Memory B cell (primary cell): ENCODE results near the gene ABHD11.
"Not testable (repeated sequence)": the region's sequence is repeated elsewhere in the genome, so short reads cannot be mapped to it uniquely, and the experiment has no call there.

Experiments
- ATAC-seq: fragments of 150-1000 bp; cut with Tn5 transposase; 2 replicates; pipeline ENCODE4 v1.10.0; 2021; ENCODE audit warnings: low read depth, mild to moderate bottlenecking, moderate library complexity
- DNase-seq, 2 donors: peaks; one replicate each; pipeline ENCODE4 v3.0.0; 2022; ENCODE audit warnings: low spot score in 2 of 2
- H3K27ac Mint-ChIP-seq: one replicate; pipeline ENCODE4 v1.8.0; 2022; ENCODE audit warnings: mild to moderate bottlenecking, moderate library complexity, mixed read lengths
- H3K27me3 Mint-ChIP-seq: one replicate; pipeline ENCODE4 v1.8.0; 2022; ENCODE audit warnings: mixed read lengths
- H3K36me3 Mint-ChIP-seq: one replicate; pipeline ENCODE4 v1.8.0; 2022; ENCODE audit warnings: mild to moderate bottlenecking, mixed read lengths
- H3K4me1 Mint-ChIP-seq: one replicate; pipeline ENCODE4 v1.8.0; 2022; ENCODE audit warnings: mixed read lengths
- H3K4me3 Mint-ChIP-seq: one replicate; pipeline ENCODE4 v1.8.0; 2022; ENCODE audit warnings: mild to moderate bottlenecking, moderate library complexity, mixed read lengths
- H3K9me3 Mint-ChIP-seq: one replicate; pipeline ENCODE4 v1.8.0; 2022; ENCODE audit warnings: mixed read lengths

Gene ABHD11

DNA sequence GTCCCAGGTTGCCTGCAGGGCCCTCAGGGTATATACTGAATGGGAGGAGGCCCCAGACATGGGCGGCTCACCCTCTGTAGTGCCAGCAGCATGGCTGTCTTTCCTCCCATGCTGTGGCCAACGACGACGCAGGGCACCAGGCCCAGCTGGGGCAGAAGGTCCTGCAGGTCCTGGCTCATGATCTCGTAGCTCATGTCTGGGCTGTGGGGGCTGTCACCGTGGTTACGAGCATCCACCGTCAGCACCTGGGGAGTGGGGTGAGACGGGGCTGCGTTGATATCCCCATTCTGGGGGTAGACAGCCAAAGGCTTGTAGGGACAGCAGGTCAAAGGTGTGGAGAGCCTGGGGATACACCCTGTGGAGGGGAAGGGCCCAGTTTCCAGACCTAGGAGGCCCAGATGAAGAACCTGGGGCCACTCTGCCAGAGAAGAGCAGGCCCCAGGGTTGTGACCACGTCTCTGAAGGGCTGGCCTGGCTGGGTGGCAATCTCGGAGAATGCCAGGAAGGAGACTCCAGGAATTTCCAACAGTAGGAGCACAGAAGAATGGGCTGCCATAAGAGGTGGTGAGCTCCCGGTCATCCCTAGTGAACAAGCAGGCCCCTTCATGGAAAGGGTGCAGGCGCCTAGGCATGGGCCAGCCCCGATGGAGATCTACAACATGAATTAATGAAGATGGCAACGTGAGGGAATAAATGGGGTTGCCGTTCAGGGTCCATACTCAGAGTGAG lies 947 bp downstream of the ABHD11 start:
- peaks cover 13% of the 10 kb centered on the region for H3K4me1 Mint-ChIP-seq
- H3K27ac Mint-ChIP-seq, result peak overlapping the region; percentile 93
- no peak for ATAC-seq
- DNase-seq, result no peak
- no peaks in the 10 kb centered on the region for H3K36me3 Mint-ChIP-seq
- H3K27me3 Mint-ChIP-seq, result no peaks in the 10 kb centered on the region
- peak overlapping the region; percentile 96 for H3K4me3 Mint-ChIP-seq
- H3K9me3 Mint-ChIP-seq, result no peaks in the 10 kb centered on the region

DNA sequence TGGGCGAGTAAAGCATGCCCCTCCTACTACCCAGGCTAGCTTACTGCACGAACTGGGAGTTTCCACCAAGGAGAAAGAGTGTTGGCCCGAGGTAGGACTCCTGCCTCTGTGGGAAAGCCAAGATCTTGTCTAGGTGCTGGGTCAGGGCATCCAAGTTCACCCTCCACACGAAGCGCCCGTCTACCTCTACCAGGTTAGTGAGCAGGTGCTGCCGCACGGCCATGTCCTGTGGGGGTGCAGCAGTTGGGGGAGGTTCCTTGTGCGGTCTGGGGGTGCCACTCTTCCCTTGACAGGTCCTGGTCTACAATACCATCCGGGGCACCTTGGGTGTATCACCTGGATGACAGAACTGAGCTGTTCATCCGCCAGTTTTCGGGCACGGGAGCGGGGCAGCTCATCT lies 1.7 kb downstream of the ABHD11 start:
- H3K9me3 Mint-ChIP-seq, result no peaks in the 10 kb centered on the region
- H3K27me3 Mint-ChIP-seq, result no peaks in the 10 kb centered on the region
- peaks cover 9% of the 10 kb centered on the region for H3K4me1 Mint-ChIP-seq
- H3K4me3 Mint-ChIP-seq, result peak overlapping the region; percentile 96
- ATAC-seq, result no peak
- DNase-seq, result no peak
- H3K27ac Mint-ChIP-seq, result no peak overlapping the region
- H3K36me3 Mint-ChIP-seq, result no peaks in the 10 kb centered on the region

DNA sequence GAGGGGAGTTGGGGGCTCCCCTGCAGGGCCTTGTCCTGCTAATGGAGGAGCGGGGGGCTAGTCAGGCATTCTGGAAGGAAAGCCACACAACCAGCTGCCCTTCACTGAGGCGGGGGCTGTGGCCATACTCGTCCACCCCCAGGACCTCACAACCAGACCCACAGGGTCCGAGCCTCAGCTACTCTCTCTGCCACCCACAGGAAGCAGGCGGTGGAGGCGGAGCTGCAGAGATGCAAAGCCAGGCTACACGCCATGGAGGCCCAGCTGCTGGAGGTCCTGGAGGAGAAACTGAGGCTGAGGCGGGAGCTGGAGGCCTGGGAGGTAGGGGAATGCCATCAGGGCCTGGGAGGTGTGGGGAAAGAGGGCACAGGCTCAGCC lies 3.1 kb downstream of the ABHD11 start:
- H3K4me3 Mint-ChIP-seq, result no peak overlapping the region
- H3K27ac Mint-ChIP-seq, result no peak overlapping the region
- ATAC-seq, result no peak
- H3K27me3 Mint-ChIP-seq, result no peaks in the 10 kb centered on the region
- no peaks in the 10 kb centered on the region for H3K36me3 Mint-ChIP-seq
- no peak for DNase-seq
- no peaks in the 10 kb centered on the region for H3K9me3 Mint-ChIP-seq
- H3K4me1 Mint-ChIP-seq, result peaks cover 9% of the 10 kb centered on the region

DNA sequence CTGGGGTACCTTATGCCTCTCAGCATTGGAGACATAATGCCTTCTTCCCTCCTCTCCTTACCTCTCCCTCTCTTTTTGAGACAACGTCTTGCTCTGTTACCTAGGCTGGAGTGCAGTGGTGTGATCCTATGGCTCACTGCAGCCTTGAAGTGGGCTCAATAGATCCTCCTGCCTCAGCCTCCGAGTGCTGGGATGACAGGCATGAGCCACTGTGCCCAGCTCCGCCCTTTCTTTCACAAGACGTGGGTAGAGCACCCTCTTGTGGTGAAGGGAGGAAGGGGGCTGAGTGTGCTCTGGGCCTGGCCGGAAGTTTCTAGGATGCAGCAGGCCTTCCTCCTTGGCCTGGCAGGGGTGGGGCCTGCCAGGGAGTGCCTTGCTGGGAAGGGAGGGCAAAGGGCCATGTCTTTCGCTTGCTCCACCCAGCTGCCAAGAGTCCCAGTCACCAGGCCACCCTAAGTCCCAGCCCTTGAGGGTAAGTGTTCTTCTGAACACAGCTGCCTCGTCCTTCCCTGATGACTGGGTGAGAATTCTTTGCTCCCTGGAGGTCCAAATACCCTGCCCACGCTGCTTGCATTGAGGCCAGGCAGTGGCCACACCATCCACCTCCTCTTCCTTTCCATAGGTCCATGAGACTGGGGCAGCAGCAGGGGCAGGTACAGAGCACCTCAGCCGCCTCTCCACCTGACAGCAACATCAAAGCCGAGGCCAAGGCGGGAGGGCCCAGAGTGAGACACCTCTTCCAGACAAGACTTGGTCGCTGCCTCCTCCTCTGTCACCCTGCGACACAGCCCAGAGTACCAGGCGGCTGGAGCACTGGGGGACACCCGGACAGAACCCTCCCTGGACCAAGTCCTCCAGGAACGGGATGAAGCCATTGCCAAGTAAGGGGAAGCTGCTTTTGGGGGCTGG lies 3.7 kb downstream of the ABHD11 start:
- DNase-seq (peak; percentile 68 to 71), ATAC-seq (peak; percentile 23)
- no peak overlapping the region for H3K27ac Mint-ChIP-seq
- no peaks in the 10 kb centered on the region for H3K9me3 Mint-ChIP-seq
- H3K4me3 Mint-ChIP-seq, result no peak overlapping the region
- H3K27me3 Mint-ChIP-seq, result peaks cover 2% of the 10 kb centered on the region
- H3K4me1 Mint-ChIP-seq, result peaks cover 9% of the 10 kb centered on the region
- H3K36me3 Mint-ChIP-seq, result no peaks in the 10 kb centered on the region

DNA sequence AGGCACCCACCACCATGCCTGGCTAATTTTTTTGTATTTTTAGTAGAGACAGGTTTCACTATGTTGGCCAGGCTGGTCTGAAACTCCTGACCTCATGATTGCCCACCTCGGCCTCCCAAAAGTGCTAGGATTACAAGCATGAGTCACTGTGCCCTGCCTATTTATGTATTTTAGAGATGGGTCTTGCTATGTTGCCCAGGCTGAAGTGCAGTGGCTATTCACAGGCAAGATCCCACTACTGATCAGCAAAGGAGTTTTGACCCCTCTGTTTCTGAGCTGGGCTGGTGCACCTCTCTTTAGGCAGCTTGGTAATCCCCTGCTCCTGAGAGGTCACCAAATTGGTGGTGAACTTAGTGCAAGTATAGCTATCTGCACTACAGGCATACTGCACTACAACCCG lies 6.2 kb downstream of the ABHD11 start:
- H3K27me3 Mint-ChIP-seq, result peaks cover 8% of the 10 kb centered on the region
- peaks cover 4% of the 10 kb centered on the region for H3K4me1 Mint-ChIP-seq
- no peaks in the 10 kb centered on the region for H3K36me3 Mint-ChIP-seq
- no peak overlapping the region for H3K4me3 Mint-ChIP-seq
- H3K9me3 Mint-ChIP-seq, result no peaks in the 10 kb centered on the region
- no peak overlapping the region for H3K27ac Mint-ChIP-seq
- DNase-seq (no peak), ATAC-seq (no peak)

DNA sequence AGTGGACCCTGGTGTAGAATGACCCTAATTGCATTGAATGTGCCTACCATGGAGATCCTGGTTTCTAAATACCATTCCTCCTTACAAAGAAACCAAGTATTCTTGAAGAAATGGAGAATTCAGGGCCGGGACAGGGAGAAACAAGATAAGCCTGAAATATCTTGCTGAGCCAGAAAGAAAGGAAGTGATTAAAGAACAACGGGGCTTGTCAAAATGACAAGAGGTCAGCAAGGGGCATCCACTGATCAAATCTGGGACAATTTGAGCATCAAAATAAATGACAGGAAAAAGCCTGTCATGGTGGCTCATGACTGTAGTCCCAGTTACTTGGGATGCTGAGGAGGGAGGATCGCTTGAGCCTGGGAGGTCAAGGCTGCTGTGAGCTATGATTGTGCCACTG lies 8.1 kb downstream of the ABHD11 start:
- no peaks in the 10 kb centered on the region for H3K36me3 Mint-ChIP-seq
- peaks cover 4% of the 10 kb centered on the region for H3K4me1 Mint-ChIP-seq
- ATAC-seq, result no peak
- no peaks in the 10 kb centered on the region for H3K9me3 Mint-ChIP-seq
- H3K27me3 Mint-ChIP-seq, result peaks cover 8% of the 10 kb centered on the region
- no peak for DNase-seq
- H3K4me3 Mint-ChIP-seq, result no peak overlapping the region
- no peak overlapping the region for H3K27ac Mint-ChIP-seq

DNA sequence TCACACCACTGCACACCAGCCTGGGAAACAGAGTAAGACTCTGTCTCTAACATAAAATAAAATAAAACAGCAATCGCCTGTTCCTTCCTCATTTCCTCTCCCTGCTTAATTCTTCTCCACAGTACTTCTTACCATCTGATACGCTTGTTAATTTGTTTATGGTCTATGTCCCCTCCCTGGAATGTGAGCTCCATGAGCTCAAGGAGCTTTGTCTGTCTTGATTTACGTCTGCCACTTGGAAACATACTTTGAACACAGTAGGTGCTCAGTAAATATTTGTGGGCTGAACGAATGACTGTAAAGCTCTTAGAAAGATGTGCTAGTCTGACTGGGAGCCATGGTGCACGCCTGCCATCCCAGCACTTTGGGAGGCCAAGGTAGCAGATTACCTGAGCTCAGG lies 10.1 kb downstream of the ABHD11 start:
- Mint-ChIP-seq H3K9me3 (no peaks in the 10 kb centered on the region), H3K4me1 (no peaks in the 10 kb centered on the region), H3K27me3 (peaks cover 9% of the 10 kb centered on the region), H3K27ac (no peak overlapping the region), H3K4me3 (no peak overlapping the region), H3K36me3 (no peaks in the 10 kb centered on the region)
- ATAC-seq (no peak), DNase-seq (no peak)

DNA sequence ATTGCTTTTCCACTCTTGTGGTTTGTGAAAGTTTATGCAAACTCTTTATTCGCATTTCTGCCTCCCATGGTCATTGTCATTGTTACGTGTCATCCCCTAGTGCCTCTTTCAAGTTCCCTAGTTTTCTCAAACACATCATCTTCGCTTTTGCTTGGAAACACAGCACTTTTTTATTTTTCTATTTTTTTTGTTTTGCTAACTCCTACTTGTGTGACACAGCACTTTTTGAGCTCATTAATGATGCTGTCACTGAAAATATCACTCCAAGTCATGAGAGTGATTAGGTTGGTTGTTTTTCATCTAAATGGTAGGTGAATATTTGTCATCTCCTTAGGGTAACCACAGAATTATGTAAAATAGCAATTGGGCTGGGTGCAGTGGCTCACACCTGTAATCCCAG lies 10.7 kb downstream of the ABHD11 start:
- Mint-ChIP-seq H3K9me3 (no peaks in the 10 kb centered on the region), H3K27me3 (peaks cover 9% of the 10 kb centered on the region), H3K36me3 (no peaks in the 10 kb centered on the region), H3K4me3 (no peak overlapping the region), H3K4me1 (no peaks in the 10 kb centered on the region), H3K27ac (no peak overlapping the region)
- DNase-seq (no peak), ATAC-seq (no peak)

DNA sequence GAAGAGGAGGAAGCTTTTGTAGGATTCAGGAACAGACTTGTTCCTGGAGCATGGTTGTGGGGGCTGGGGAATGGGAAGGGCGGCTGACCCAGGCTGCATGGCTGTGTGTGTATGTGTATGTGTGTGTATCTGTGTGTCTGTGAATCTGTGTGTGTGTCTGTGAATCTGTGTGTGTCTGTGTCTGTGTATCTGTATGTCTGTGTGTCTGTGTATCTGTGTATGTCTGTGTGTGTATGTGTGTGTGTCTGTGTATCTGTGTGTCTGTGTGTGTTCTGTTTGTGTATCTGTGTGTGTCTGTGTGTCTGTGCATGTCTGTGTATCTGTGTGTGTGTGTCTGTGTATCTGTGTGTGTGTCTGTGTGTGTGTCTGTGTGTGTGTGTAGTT lies 12.5 kb downstream of the ABHD11 start:
- ATAC-seq (peak; percentile 21), DNase-seq (no peak)
- Mint-ChIP-seq H3K4me1 (no peaks in the 10 kb centered on the region), H3K27ac (no peak overlapping the region), H3K9me3 (no peaks in the 10 kb centered on the region), H3K36me3 (no peaks in the 10 kb centered on the region), H3K4me3 (no peak overlapping the region), H3K27me3 (peaks cover 9% of the 10 kb centered on the region)

DNA sequence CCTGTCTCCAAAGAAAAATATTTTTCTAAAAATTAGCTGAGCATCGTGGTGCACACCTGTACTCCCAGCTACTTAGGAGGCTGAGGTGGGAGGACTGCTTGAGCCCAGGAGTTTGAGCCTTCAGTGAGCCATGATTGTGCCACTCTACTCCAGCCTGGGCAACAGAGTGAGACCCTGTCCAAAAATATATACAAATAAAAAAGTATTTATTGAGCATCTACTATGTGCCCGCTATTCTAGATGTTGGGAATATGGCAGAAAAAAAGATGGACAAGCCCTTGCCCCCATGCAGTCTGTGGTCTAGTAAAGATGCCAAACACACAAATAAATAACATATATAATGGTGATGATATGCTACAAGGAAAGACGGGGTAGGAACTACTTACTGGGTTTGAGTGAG lies 14.8 kb downstream of the ABHD11 start:
- ATAC-seq, result no peak
- no peak for DNase-seq
- Mint-ChIP-seq H3K9me3 (no peaks in the 10 kb centered on the region), H3K4me1 (peaks cover 5% of the 10 kb centered on the region), H3K4me3 (no peak overlapping the region), H3K27me3 (peaks cover 8% of the 10 kb centered on the region), H3K36me3 (no peaks in the 10 kb centered on the region), H3K27ac (no peak overlapping the region)

DNA sequence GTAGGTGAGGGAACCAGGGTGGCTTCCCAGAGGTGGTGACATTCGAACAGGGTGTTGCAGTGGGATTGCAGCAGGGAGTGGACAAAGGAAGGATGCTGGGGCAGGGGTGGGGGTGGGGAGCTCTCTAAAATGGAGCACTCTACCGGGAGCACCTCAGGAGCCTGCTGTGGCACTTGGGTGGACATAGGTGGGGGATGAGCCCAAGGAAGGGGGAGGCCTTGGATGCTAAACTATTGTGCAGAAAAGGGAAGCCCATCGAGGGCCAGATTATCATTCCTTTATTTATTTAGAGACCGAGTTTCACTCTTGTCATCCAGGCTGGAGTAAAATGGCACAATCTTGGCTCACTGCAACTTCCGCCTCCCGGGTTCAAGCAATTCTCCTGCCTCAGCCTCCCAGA lies 15.8 kb downstream of the ABHD11 start:
- no peak for ATAC-seq
- Mint-ChIP-seq H3K9me3 (no peaks in the 10 kb centered on the region), H3K4me3 (no peak overlapping the region), H3K36me3 (no peaks in the 10 kb centered on the region), H3K4me1 (peaks cover 10% of the 10 kb centered on the region), H3K27me3 (peaks cover 5% of the 10 kb centered on the region), H3K27ac (no peak overlapping the region)
- no peak for DNase-seq

DNA sequence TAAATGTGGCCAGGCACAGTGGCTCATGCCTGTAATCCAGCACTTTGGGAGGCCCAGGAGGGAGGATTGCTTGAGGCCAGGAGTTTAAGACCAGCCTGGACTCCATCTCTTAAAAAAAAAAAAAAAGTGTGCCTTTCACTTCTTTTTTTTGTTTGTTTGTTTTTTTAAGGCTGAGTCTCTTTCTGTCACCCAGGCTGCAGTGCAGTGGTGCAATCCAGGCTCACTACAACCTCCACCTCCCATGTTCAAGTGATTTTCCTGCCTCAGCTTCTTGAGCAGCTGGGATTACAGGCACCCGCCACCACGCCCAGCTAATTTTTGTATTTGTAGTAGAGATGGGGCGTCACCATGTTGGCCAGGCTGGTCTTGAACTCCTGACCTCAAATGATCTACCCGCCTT lies 16.4 kb downstream of the ABHD11 start:
- not testable (repeated sequence) for DNase-seq, H3K9me3 Mint-ChIP-seq, ATAC-seq, H3K27me3 Mint-ChIP-seq, H3K27ac Mint-ChIP-seq, H3K4me3 Mint-ChIP-seq, H3K36me3 Mint-ChIP-seq
- H3K4me1 Mint-ChIP-seq, result peaks cover 13% of the 10 kb centered on the region

DNA sequence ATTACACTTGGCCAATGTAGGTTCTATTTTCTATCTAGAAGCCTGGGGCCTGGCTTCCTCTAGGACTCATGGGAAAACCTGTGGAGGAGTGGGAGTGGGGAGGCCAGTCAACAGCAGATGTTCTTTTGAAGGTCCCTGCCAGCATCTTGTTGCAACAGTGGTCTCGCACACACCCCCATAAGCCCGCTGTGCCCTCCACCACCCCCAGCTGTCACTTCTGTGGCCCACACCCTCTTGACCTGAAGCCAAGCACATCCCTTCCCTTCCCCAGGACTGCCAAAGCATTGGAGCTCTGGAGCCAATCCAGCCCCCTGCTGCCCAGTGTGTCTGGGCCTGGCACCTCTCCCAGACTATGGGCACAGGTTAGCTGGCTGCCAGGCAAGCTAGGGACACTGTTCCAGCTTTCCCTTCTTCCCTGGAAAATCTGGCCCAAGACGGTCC lies 17.2 kb downstream of the ABHD11 start:
- DNase-seq, result no peak
- Mint-ChIP-seq H3K27ac (no peak overlapping the region), H3K9me3 (no peaks in the 10 kb centered on the region), H3K27me3 (peaks cover 9% of the 10 kb centered on the region), H3K4me3 (peak overlapping the region; percentile 33), H3K4me1 (peaks cover 16% of the 10 kb centered on the region), H3K36me3 (no peaks in the 10 kb centered on the region)
- ATAC-seq, result no peak

DNA sequence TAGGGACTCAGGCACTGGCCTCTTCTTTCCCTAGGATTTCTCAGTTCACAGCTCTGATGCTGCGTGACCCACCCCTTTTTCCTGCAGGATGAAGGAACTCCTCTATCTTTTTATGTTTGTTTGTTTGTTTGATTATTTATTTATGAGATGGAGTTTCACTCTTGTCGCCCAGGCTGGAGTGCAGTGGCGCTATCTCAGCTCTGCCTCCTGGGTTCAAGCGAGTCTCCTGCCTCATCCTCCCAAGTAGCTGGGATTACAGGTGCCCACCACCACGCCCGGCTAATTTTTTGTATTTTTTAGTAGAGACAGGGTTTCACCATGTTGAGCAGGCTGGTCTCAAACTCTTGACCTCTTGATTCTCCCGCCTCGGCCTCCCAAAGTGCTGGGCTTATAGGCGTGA lies 18.2 kb downstream of the ABHD11 start:
- H3K9me3 Mint-ChIP-seq, H3K27me3 Mint-ChIP-seq, ATAC-seq, H3K27ac Mint-ChIP-seq, DNase-seq, H3K36me3 Mint-ChIP-seq: not testable (repeated sequence)
- Mint-ChIP-seq H3K4me1 (peaks cover 16% of the 10 kb centered on the region), H3K4me3 (peak overlapping the region; percentile 84)
